ENCODE results near the gene RSPH1. TPM values are rescaled to one million over a fixed set of nuclear protein-coding genes. Genes with fewer than 3 reads are reported as not detected.

RSPH1 gene
- total RNA-seq, 1 experiment from 2014 or later: 1.5 TPM

DNA sequence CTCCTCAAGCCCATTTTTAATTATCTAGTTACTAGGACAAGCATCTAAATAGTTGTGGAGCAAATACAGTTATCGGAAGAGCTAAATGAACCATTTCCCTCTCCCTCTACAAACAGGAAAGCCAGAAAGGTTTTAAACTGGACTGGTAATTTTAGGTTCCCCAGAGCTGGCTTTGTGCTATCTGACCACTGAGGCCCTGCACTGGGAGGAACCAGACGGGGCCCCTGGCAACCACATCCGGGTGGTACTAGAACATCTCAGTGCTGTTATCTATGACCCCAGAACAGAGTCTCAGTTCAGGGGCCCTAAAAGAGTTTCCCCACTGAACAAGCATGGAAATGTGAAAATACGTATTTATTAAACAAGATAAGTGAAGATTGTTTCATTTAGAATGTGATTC is 7.7 kb upstream of the RSPH1 start:
- no peak for DNase-seq (ENCODE audit: low read depth, low spot score)
- POLR2A ChIA-PET: no interaction called here
- intact Hi-C loops (cut with micrococcal nuclease): no loop called here
- H3K4me3 ChIP-seq (replicated peaks in 1 of 2; ENCODE audit: low read depth in 1 of 2, low read length in 2 of 2): no peak overlapping the region
- CTCF ChIA-PET: no interaction called here
- H3K9ac ChIP-seq (ENCODE audit: low read length): no peak overlapping the region
- H3K36me3 ChIP-seq (ENCODE audit: control insufficient read depth in 1 of 2, insufficient read depth in 2 of 2, low read length in 2 of 2): no peaks in the 10 kb centered on the region
- H3K4me1 ChIP-seq (ENCODE audit: control insufficient read depth in 1 of 2, insufficient read depth in 2 of 2, low read length in 2 of 2): no peaks in the 10 kb centered on the region
- no peaks in the 10 kb centered on the region for H4K20me1 ChIP-seq (ENCODE audit: insufficient read depth)
- TF ChIP-seq SP1 (IDR thresholded peaks at IDR 0.05; ENCODE audit: low read depth) (no peak), EZH2 (IDR thresholded peaks at IDR 0.05) (no peak), FOSL1 (IDR thresholded peaks at IDR 0.05; ENCODE audit: low read depth) (no peak), TCF7L2 (IDR thresholded peaks at IDR 0.05; ENCODE audit: borderline replicate concordance, extremely low read depth, insufficient read depth, insufficient read length) (no peak), EZH2phosphoT487 (IDR thresholded peaks at IDR 0.05; ENCODE audit: borderline replicate concordance) (no peak), POLR2A (IDR thresholded peaks at IDR 0.05; ENCODE audit: borderline replicate concordance, extremely low read depth, insufficient read depth, insufficient read length) (no peak), JUND (IDR thresholded peaks at IDR 0.05) (no peak), CBX3 (IDR thresholded peaks at IDR 0.05; ENCODE audit: low read depth) (no peak), RAD21 (IDR thresholded peaks at IDR 0.05; ENCODE audit: low read depth) (no peak), YY1 (IDR thresholded peaks at IDR 0.05; ENCODE audit: extremely low read depth, insufficient replicate concordance, low read depth, low read length) (no peak), CEBPB (IDR thresholded peaks at IDR 0.05; ENCODE audit: low read depth) (no peak)
- TF ChIP-seq, protein P1, sequence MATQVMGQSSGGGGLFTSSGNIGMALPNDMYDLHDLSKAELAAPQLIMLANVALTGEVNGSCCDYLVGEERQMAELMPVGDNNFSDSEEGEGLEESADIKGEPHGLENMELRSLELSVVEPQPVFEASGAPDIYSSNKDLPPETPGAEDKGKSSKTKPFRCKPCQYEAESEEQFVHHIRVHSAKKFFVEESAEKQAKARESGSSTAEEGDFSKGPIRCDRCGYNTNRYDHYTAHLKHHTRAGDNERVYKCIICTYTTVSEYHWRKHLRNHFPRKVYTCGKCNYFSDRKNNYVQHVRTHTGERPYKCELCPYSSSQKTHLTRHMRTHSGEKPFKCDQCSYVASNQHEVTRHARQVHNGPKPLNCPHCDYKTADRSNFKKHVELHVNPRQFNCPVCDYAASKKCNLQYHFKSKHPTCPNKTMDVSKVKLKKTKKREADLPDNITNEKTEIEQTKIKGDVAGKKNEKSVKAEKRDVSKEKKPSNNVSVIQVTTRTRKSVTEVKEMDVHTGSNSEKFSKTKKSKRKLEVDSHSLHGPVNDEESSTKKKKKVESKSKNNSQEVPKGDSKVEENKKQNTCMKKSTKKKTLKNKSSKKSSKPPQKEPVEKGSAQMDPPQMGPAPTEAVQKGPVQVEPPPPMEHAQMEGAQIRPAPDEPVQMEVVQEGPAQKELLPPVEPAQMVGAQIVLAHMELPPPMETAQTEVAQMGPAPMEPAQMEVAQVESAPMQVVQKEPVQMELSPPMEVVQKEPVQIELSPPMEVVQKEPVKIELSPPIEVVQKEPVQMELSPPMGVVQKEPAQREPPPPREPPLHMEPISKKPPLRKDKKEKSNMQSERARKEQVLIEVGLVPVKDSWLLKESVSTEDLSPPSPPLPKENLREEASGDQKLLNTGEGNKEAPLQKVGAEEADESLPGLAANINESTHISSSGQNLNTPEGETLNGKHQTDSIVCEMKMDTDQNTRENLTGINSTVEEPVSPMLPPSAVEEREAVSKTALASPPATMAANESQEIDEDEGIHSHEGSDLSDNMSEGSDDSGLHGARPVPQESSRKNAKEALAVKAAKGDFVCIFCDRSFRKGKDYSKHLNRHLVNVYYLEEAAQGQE (IDR thresholded peaks at IDR 0.05; ENCODE audit: low read depth): no peak
- TF ChIP-seq, protein P2, sequence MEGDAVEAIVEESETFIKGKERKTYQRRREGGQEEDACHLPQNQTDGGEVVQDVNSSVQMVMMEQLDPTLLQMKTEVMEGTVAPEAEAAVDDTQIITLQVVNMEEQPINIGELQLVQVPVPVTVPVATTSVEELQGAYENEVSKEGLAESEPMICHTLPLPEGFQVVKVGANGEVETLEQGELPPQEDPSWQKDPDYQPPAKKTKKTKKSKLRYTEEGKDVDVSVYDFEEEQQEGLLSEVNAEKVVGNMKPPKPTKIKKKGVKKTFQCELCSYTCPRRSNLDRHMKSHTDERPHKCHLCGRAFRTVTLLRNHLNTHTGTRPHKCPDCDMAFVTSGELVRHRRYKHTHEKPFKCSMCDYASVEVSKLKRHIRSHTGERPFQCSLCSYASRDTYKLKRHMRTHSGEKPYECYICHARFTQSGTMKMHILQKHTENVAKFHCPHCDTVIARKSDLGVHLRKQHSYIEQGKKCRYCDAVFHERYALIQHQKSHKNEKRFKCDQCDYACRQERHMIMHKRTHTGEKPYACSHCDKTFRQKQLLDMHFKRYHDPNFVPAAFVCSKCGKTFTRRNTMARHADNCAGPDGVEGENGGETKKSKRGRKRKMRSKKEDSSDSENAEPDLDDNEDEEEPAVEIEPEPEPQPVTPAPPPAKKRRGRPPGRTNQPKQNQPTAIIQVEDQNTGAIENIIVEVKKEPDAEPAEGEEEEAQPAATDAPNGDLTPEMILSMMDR (IDR thresholded peaks at IDR 0.05 in 2 of 3, conservative IDR thresholded peaks at IDR 0.05 in 1 of 3; ENCODE audit: borderline replicate concordance in 1 of 3, insufficient read depth in 1 of 3, low read depth in 2 of 3, low read length in 2 of 3): no peak
- TF ChIP-seq, protein P3, sequence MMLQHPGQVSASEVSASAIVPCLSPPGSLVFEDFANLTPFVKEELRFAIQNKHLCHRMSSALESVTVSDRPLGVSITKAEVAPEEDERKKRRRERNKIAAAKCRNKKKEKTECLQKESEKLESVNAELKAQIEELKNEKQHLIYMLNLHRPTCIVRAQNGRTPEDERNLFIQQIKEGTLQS (IDR thresholded peaks at IDR 0.05): no peak
- H3K9me3 ChIP-seq (ENCODE audit: control insufficient read depth in 1 of 2, insufficient read depth in 1 of 2, low read depth in 1 of 2, low read length in 2 of 2): no peaks in the 10 kb centered on the region
- no peak overlapping the region for H2AFZ ChIP-seq (ENCODE audit: low read depth, low read length, poor library complexity, severe bottlenecking)
- no peak overlapping the region for H3K27ac ChIP-seq (ENCODE audit: low read depth, low read length)
- no peaks in the 10 kb centered on the region for H3K79me2 ChIP-seq (ENCODE audit: insufficient read depth, low read length)
- H3K27me3 ChIP-seq (ENCODE audit: insufficient read depth, low read length): no peaks in the 10 kb centered on the region
- ATAC-seq: no peak
- RAD21 ChIA-PET (ENCODE audit: low non-redundant PET in 1 of 2, low total read pairs in 2 of 2, uncharacterized antibody in 2 of 2, unreplicated experiment in 2 of 2): no interaction called here
- no TSS peak for BruUV-seq (replicated peaks)
- no peak overlapping the region for H3K4me2 ChIP-seq (ENCODE audit: low read length)
- H3K9me2 ChIP-seq (ENCODE audit: insufficient read depth): no peaks in the 10 kb centered on the region
